CD14-positive monocyte (primary cell): ENCODE measurements around the gene CEP83. TPM values are rescaled to one million over a fixed set of nuclear protein-coding genes. Genes with fewer than 3 reads are reported as not detected.
"Not testable (repeated sequence)": the region's sequence is repeated elsewhere in the genome, so short reads cannot be mapped to it uniquely, and the experiment has no call there.

ENCODE experiments used
- DNase-seq, 3 donors: peaks; one replicate each; pipeline ENCODE4 v3.0.0-alpha.2; 2011 to 2022
- H2AFZ ChIP-seq: 2 replicates; pipeline ENCODE4 v1.6.0; 2012; ENCODE audit warnings: mild to moderate bottlenecking, low read depth, low read length, inconsistent platforms; ENCODE audit not compliant: insufficient read depth, poor library complexity, severe bottlenecking
- H3K27ac ChIP-seq, 2 donors: 1 replicate in 1 of 2; 2 replicates in 1 of 2; pipeline ENCODE4 v1.5.1; 2012 to 2013; ENCODE audit warnings: low read length in 2 of 2, control low read depth in 1 of 2, inconsistent platforms in 1 of 2, low read depth in 1 of 2, mild to moderate bottlenecking in 1 of 2
- H3K27me3 ChIP-seq, 2 donors: one replicate each; pipeline versions ENCODE4 v1.6.0 to v1.6.1; 2011 to 2013; ENCODE audit warnings: low read length in 2 of 2; ENCODE audit not compliant: control insufficient read depth in 2 of 2, insufficient read depth in 2 of 2
- H3K36me3 ChIP-seq, 2 donors: replicated peaks in 1 of 2; 1 replicate in 1 of 2; 2 replicates in 1 of 2; pipeline versions ENCODE4 v1.5.1 to v1.6.1; 2012 to 2013; ENCODE audit warnings: low read length in 2 of 2, control low read depth in 1 of 2, inconsistent platforms in 1 of 2, mild to moderate bottlenecking in 1 of 2; ENCODE audit not compliant: insufficient read depth in 2 of 2, control insufficient read depth in 1 of 2
- H3K4me1 ChIP-seq, 2 donors: 1 replicate in 1 of 2; 2 replicates in 1 of 2; pipeline versions ENCODE4 v1.5.1 to v1.6.1; 2012 to 2013; ENCODE audit warnings: low read length in 2 of 2, control low read depth in 1 of 2, inconsistent platforms in 1 of 2, mild to moderate bottlenecking in 1 of 2, moderate library complexity in 1 of 2; ENCODE audit not compliant: insufficient read depth in 2 of 2, control insufficient read depth in 1 of 2
- H3K4me2 ChIP-seq: replicated peaks from 2 replicates; pipeline ENCODE3; 2012; ENCODE audit warnings: low read length, moderate library complexity, mild to moderate bottlenecking; ENCODE audit not compliant: poor library complexity, severe bottlenecking; ENCODE audit errors: extremely low read depth
- H3K4me3 ChIP-seq, 3 experiments: fragments of 200-600 bp in 1 of 3; sonication (generic) in 1 of 3; replicated peaks in 1 of 3; 1 replicate in 2 of 3; 2 replicates in 1 of 3; pipeline ENCODE4 v1.5.1; 2011 to 2013; ENCODE audit warnings: low read length in 3 of 3, mild to moderate bottlenecking in 3 of 3, control low read depth in 2 of 3, low read depth in 2 of 3, inconsistent platforms in 1 of 3, moderate library complexity in 1 of 3
- H3K79me2 ChIP-seq: 2 replicates; pipeline ENCODE4 v1.6.0; 2012; ENCODE audit warnings: mild to moderate bottlenecking, control low read depth, inconsistent platforms, low read length, moderate library complexity; ENCODE audit not compliant: insufficient read depth
- H3K9ac ChIP-seq: 2 replicates; pipeline ENCODE4 v1.6.0; 2017; ENCODE audit warnings: low read length, mild to moderate bottlenecking; ENCODE audit not compliant: insufficient read depth, poor library complexity, severe bottlenecking
- H3K9me3 ChIP-seq, 2 donors: replicated peaks in 1 of 2; 1 replicate in 1 of 2; 2 replicates in 1 of 2; pipeline versions ENCODE4 v1.5.1 to v1.6.1; 2012 to 2013; ENCODE audit warnings: low read length in 2 of 2, control low read depth in 1 of 2; ENCODE audit not compliant: control insufficient read depth in 1 of 2, insufficient read depth in 1 of 2
- H4K20me1 ChIP-seq: 2 replicates; pipeline ENCODE4 v1.6.0; 2012; ENCODE audit warnings: mild to moderate bottlenecking, low read length, control low read depth, moderate library complexity; ENCODE audit not compliant: insufficient read depth
- H3K27ac Mint-ChIP-seq, 7 donors: one replicate each; pipeline ENCODE4 v1.8.0; 2020; ENCODE audit warnings: mild to moderate bottlenecking in 7 of 7, mixed read lengths in 7 of 7, moderate library complexity in 6 of 7, inconsistent platforms in 2 of 7
- H3K27me3 Mint-ChIP-seq, 3 donors: one replicate each; pipeline ENCODE4 v1.8.0; 2021 to 2022; ENCODE audit warnings: low read depth in 3 of 3, mild to moderate bottlenecking in 3 of 3, mixed read lengths in 3 of 3, moderate library complexity in 3 of 3, inconsistent platforms in 1 of 3
- H3K36me3 Mint-ChIP-seq, 2 donors: one replicate each; pipeline ENCODE4 v1.8.0; 2020; ENCODE audit warnings: mixed read lengths in 2 of 2, inconsistent platforms in 1 of 2, mild to moderate bottlenecking in 1 of 2
- H3K4me1 Mint-ChIP-seq: one replicate; pipeline ENCODE4 v1.8.0; 2020; ENCODE audit warnings: mild to moderate bottlenecking, mixed read lengths
- H3K4me3 Mint-ChIP-seq, 2 donors: one replicate each; pipeline ENCODE4 v1.8.0; 2020; ENCODE audit warnings: mild to moderate bottlenecking in 2 of 2, mixed read lengths in 2 of 2, moderate library complexity in 1 of 2
- H3K9me3 Mint-ChIP-seq, 7 donors: one replicate each; pipeline ENCODE4 v1.8.0; 2020 to 2022; ENCODE audit warnings: mixed read lengths in 7 of 7, mild to moderate bottlenecking in 6 of 7, moderate library complexity in 6 of 7, inconsistent platforms in 2 of 7
- CTCF ChIP-seq: fragments of 200-600 bp; IDR thresholded peaks from one replicate; pipeline ENCODE4 v1.8.0; 2022; ENCODE audit warnings: antibody characterized with exemption, mild to moderate bottlenecking
- WGBS: methylation state at CpG from one replicate; pipeline ENCODE4 v1.1.5; 2013; ENCODE audit warnings: missing lambda C conversion rate; ENCODE audit not compliant: insufficient coverage; 5-methylcytosine and 5-hydroxymethylcytosine counted together
- intact Hi-C, 2 donors: fragments of 100-400 bp; cut with micrococcal nuclease; formaldehyde crosslinking; loops; one replicate each; pipeline versions ENCODE4 v1.15.0 to v1.15.1; 2023
- polyA plus RNA-seq, 3 donors: library from polyadenylated mRNA; depleted of rRNA in 1 of 3; unstranded in 2 of 3; stranded (reverse) in 1 of 3; fragments of 300-500 nt in 2 of 3; fragments of >200 nt in 1 of 3; fragmentation: Illumina TruSeq in 2 of 3; gene quantifications; 1 replicate in 2 of 3; 2 replicates in 1 of 3; pipeline ENCODE4 v1.2.3, GENCODE V29; 2012 to 2021

Gene CEP83
- polyA plus RNA-seq, 3 donors = 0.73 to 3.1 (median 1.0) TPM

GRCh38 chr12:94457311-94457710 lies 2.4 kb downstream of the CEP83 start:
- Histone ChIP-seq H3K4me1 (peaks cover 11 to 22% of the 10 kb centered on the region in 2 donors), H4K20me1 (no peaks in the 10 kb centered on the region), H3K36me3 (peaks cover 0 to 8% of the 10 kb centered on the region in 2 donors), H3K9me3 (peaks cover 0 to 9% of the 10 kb centered on the region in 2 donors), H3K27me3 (peaks cover 0 to 3% of the 10 kb centered on the region in 2 donors), H3K79me2 (peaks cover 23% of the 10 kb centered on the region), H3K9ac (no peak overlapping the region), H2AFZ (no peak overlapping the region), H3K4me2 (no peak overlapping the region), H3K27ac (no peak overlapping the region), H3K4me3 (no peak overlapping the region)
- H3K36me3 Mint-ChIP-seq = peaks cover 16 to 20% of the 10 kb centered on the region in 2 donors
- H3K9me3 Mint-ChIP-seq = peaks cover 6 to 14% (median 7%) of the 10 kb centered on the region in 7 donors
- no peak overlapping the region for H3K4me3 Mint-ChIP-seq
- WGBS = no CpG with 5 or more reads among the region's 1 CpG
- TF ChIP-seq CTCF = no peak
- no peak overlapping the region for H3K27ac Mint-ChIP-seq
- peaks cover 18% of the 10 kb centered on the region for H3K4me1 Mint-ChIP-seq
- peak in 1 of 3 donors; percentile 19 for DNase-seq
- peaks cover 0 to 6% (median 0%) of the 10 kb centered on the region in 3 donors for H3K27me3 Mint-ChIP-seq
- intact Hi-C loops = no loop called here

DNA sequence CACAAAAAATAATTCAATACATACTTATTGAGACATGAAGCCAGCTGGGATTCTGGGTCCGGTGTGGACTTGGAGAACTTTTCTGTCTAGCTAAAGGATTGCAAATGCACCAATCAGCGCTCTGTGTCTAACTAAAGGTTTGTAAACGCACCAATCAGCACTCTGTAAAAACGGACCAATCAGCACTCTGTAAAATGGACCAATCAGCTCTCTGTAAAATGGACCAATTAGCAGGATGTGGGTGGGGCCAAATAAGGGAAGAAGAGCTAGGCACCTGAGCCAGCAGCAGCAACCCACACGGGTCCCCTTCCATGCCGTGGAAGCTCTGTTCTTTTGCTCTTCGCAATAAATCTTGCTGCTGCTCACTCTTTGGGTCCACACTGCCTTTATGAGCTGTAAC lies 5.3 kb downstream of the CEP83 start:
- H3K9me3 ChIP-seq, intact Hi-C loops, H3K27me3 ChIP-seq, H3K36me3 ChIP-seq, H3K27ac Mint-ChIP-seq, DNase-seq, H3K4me2 ChIP-seq, H2AFZ ChIP-seq, H3K9ac ChIP-seq, H3K27me3 Mint-ChIP-seq, H3K4me3 ChIP-seq, H3K4me3 Mint-ChIP-seq, H3K4me1 Mint-ChIP-seq, H4K20me1 ChIP-seq, H3K27ac ChIP-seq: not testable (repeated sequence)
- H3K4me1 ChIP-seq = peaks cover 4 to 11% of the 10 kb centered on the region in 2 donors
- peaks cover 24% of the 10 kb centered on the region for H3K79me2 ChIP-seq
- 100% methylated on average over 4 of the region's 7 CpGs for WGBS
- Mint-ChIP-seq H3K36me3 (peaks cover 22 to 24% of the 10 kb centered on the region in 2 donors), H3K9me3 (peaks cover 6 to 16% (median 12%) of the 10 kb centered on the region in 7 donors)
